Fibroblast of lung (primary cell): Measurements from ENCODE around the gene SLC49A4.

Experiments
- CTCF ChIP-seq, 2 donors: IDR thresholded peaks in 1 of 2; conservative IDR thresholded peaks in 1 of 2; 1 replicate in 1 of 2; 2 replicates in 1 of 2; pipeline ENCODE4 v1.5.1; 2011 to 2012; ENCODE audit warnings: low read length in 2 of 2, control low read depth in 1 of 2, inconsistent platforms in 1 of 2, low read depth in 1 of 2, mild to moderate bottlenecking in 1 of 2
- EZH2 ChIP-seq: IDR thresholded peaks from 2 replicates; pipeline ENCODE4 v1.5.1; 2012; ENCODE audit warnings: low read length, control low read depth, mild to moderate bottlenecking; ENCODE audit errors: missing control alignments

GRCh38 chr3:122777563-122777962, 17.3 kb upstream of the SLC49A4 start:
- TF ChIP-seq CTCF (conservative IDR thresholded peaks at IDR 0.05 in 1 of 2, IDR thresholded peaks at IDR 0.05 in 1 of 2; ENCODE audit: low read depth in 1 of 2, low read length in 2 of 2) (no peak), EZH2 (no peak)
